ENCODE results near the gene CITED4. TPM values are rescaled to one million over a fixed set of nuclear protein-coding genes. Genes with fewer than 3 reads are reported as not detected.

The CITED4 gene
- total RNA-seq, 1 experiment from 2014 or later: 5.3 TPM

- DNase-seq (ENCODE audit: low spot score): no peak
Measured at GRCh38 chr1:40886318-40887011, 24.3 kb upstream of the CITED4 start.

- no peak for DNase-seq (ENCODE audit: low spot score)
Measured at GRCh38 chr1:40884055-40884795, 22.1 kb upstream of the CITED4 start.

- DNase-seq (ENCODE audit: low spot score): no peak
Measured at GRCh38 chr1:40880813-40881549, 18.8 kb upstream of the CITED4 start.

- peak; percentile 36 for DNase-seq (ENCODE audit: low spot score)
Measured at GRCh38 chr1:40879482-40880175, 17.5 kb upstream of the CITED4 start.

- DNase-seq (ENCODE audit: low spot score): no peak
Measured at GRCh38 chr1:40878906-40879305, 16.7 kb upstream of the CITED4 start.

- DNase-seq (ENCODE audit: low spot score): peak; percentile 97
Measured at GRCh38 chr1:40877698-40878097, 15.5 kb upstream of the CITED4 start.

- peak; percentile 41 for DNase-seq (ENCODE audit: low spot score)
Measured at GRCh38 chr1:40876891-40877290, 14.7 kb upstream of the CITED4 start.

GRCh38 chr1:40876436-40876761, 14.2 kb upstream of the CITED4 start:
- DNase-seq (ENCODE audit: low spot score): peak; percentile 23

- DNase-seq (ENCODE audit: low spot score): no peak
Measured at GRCh38 chr1:40873863-40874472, 11.8 kb upstream of the CITED4 start.

GRCh38 chr1:40872276-40872675, 10.1 kb upstream of the CITED4 start:
- no peak for DNase-seq (ENCODE audit: low spot score)

- DNase-seq (ENCODE audit: low spot score): peak; percentile 35
Measured at GRCh38 chr1:40870135-40870728, 8.1 kb upstream of the CITED4 start.

GRCh38 chr1:40868051-40868723, 6.0 kb upstream of the CITED4 start:
- DNase-seq (ENCODE audit: low spot score): peak; percentile 60

GRCh38 chr1:40861224-40862003, 749 bp downstream of the CITED4 start:
- DNase-seq (ENCODE audit: low spot score): no peak

GRCh38 chr1:40860706-40861223, 1.4 kb downstream of the CITED4 start:
- DNase-seq (ENCODE audit: low spot score): no peak

- DNase-seq (ENCODE audit: low spot score): no peak
Measured at GRCh38 chr1:40858856-40859416, 3.2 kb downstream of the CITED4 start.

- DNase-seq (ENCODE audit: low spot score): no peak
Measured at GRCh38 chr1:40857737-40858136, 4.4 kb downstream of the CITED4 start.

GRCh38 chr1:40856656-40857302, 5.4 kb downstream of the CITED4 start:
- no peak for DNase-seq (ENCODE audit: low spot score)

- DNase-seq (ENCODE audit: low spot score): no peak
Measured at GRCh38 chr1:40856116-40856515, 6.0 kb downstream of the CITED4 start.

GRCh38 chr1:40855513-40855912, 6.7 kb downstream of the CITED4 start:
- DNase-seq (ENCODE audit: low spot score): no peak
